H1 (cell line): ENCODE data around the gene ELFN2. TPM values are rescaled to one million over a fixed set of nuclear protein-coding genes. Genes with fewer than 3 reads are reported as not detected.

Source experiments
- EGR1 ChIP-seq: IDR thresholded peaks from 2 replicates; pipeline ENCODE4 v1.6.1; 2011; ENCODE audit warnings: low read depth, low read length, borderline replicate concordance
- EP300 ChIP-seq, 2 experiments: IDR thresholded peaks; 1 replicate in 1 of 2; 2 replicates in 1 of 2; pipeline ENCODE4 v1.6.1; 2011 to 2012; ENCODE audit warnings: low read depth in 2 of 2, low read length in 2 of 2, mild to moderate bottlenecking in 2 of 2, borderline replicate concordance in 1 of 2, inconsistent platforms in 1 of 2, moderate library complexity in 1 of 2
- EZH2 ChIP-seq: fragments of 200-600 bp; sonication (generic); IDR thresholded peaks from 2 replicates; pipeline ENCODE4 v1.7.1; 2012; ENCODE audit warnings: low read depth, mild to moderate bottlenecking, moderate library complexity, low read length, inconsistent platforms; ENCODE audit not compliant: severe bottlenecking
- GABPA ChIP-seq: IDR thresholded peaks from 2 replicates; pipeline ENCODE4 v1.6.1; 2011; ENCODE audit warnings: mild to moderate bottlenecking, low read length, moderate library complexity, borderline replicate concordance; ENCODE audit not compliant: insufficient read depth
- HDAC6 ChIP-seq: IDR thresholded peaks from one replicate; pipeline ENCODE4 v1.7.1; 2012; ENCODE audit warnings: low read depth, mild to moderate bottlenecking, inconsistent platforms, low read length, moderate library complexity
- KDM4A ChIP-seq: IDR thresholded peaks from one replicate; pipeline ENCODE4 v1.7.1; 2012; ENCODE audit warnings: low read depth, mild to moderate bottlenecking, moderate library complexity, low read length, inconsistent platforms; ENCODE audit not compliant: severe bottlenecking
- NRF1 ChIP-seq: IDR thresholded peaks from 2 replicates; pipeline ENCODE4 v1.6.1; 2011; ENCODE audit warnings: mild to moderate bottlenecking, low read depth, low read length, improper control_type of control experiment
- RBBP5 ChIP-seq: IDR thresholded peaks from 2 replicates; pipeline ENCODE4 v1.7.1; 2012; ENCODE audit warnings: low read depth, mild to moderate bottlenecking, inconsistent platforms, low read length, moderate library complexity, borderline replicate concordance
- RNF2 ChIP-seq: fragments of 200-900, 300-1000 bp; sonication (generic); IDR thresholded peaks from 2 replicates; pipeline ENCODE4 v1.7.1; 2016; ENCODE audit warnings: borderline replicate concordance, low read depth, mild to moderate bottlenecking, antibody characterized with exemption, low read length; ENCODE audit not compliant: poor library complexity, severe bottlenecking; ENCODE audit errors: missing control alignments
- SAP30 ChIP-seq: fragments of 300-600 bp; sonication (generic); IDR thresholded peaks from 2 replicates; pipeline ENCODE4 v1.7.1; 2012; ENCODE audit warnings: low read length, moderate library complexity, mild to moderate bottlenecking, inconsistent platforms; ENCODE audit not compliant: insufficient read depth, insufficient replicate concordance
- SIX5 ChIP-seq: IDR thresholded peaks from 2 replicates; pipeline ENCODE4 v1.6.1; 2011; ENCODE audit warnings: mild to moderate bottlenecking, low read depth, low read length
- SP1 ChIP-seq: IDR thresholded peaks from 2 replicates; pipeline ENCODE4 v1.6.1; 2011; ENCODE audit warnings: low read depth, low read length
- SP2 ChIP-seq: IDR thresholded peaks from 2 replicates; pipeline ENCODE4 v1.6.1; 2012; ENCODE audit warnings: mild to moderate bottlenecking, low read length, inconsistent platforms
- SP4 ChIP-seq: IDR thresholded peaks from 2 replicates; pipeline ENCODE4 v1.6.1; 2012; ENCODE audit warnings: low read length, inconsistent platforms
- SRF ChIP-seq: IDR thresholded peaks from 2 replicates; pipeline ENCODE4 v1.6.1; 2011; ENCODE audit warnings: mild to moderate bottlenecking, low read depth, low read length, moderate library complexity
- SUZ12 ChIP-seq: fragments of 200-600 bp; sonication (generic); IDR thresholded peaks from 2 replicates; pipeline ENCODE4 v1.6.1; 2012; ENCODE audit warnings: mild to moderate bottlenecking, inconsistent platforms, low read length, moderate library complexity, mixed read lengths
- TAF1 ChIP-seq: IDR thresholded peaks from 2 replicates; pipeline ENCODE4 v1.6.1; 2011; ENCODE audit warnings: mild to moderate bottlenecking, low read depth, low read length
- polyA plus RNA-seq, 7 experiments: library from polyadenylated mRNA; depleted of rRNA in 3 of 7; stranded (reverse) in 5 of 7; unstranded in 2 of 7; fragments of >200 nt in 5 of 7; fragments of 200-250 nt in 2 of 7; gene quantifications; 1 replicate in 5 of 7; 2 replicates in 1 of 7; 4 replicates in 1 of 7; pipeline versions ENCODE4 v1.2.1 to v1.2.3, GENCODE V29; 2011 to 2013; ENCODE audit warnings: missing spikeins in 2 of 7, mixed read lengths in 2 of 7
- total RNA-seq: library from RNA; stranded (reverse); fragmentation: NEBNext Ultra II Directional; extraction: Animal tissue kit (Norgen Biotek cat#: 25700); gene quantifications from 2 replicates; pipeline ENCODE4 v1.2.1, GENCODE V29; 2021

The ELFN2 gene
- total and polyA plus RNA-seq, 2 of the 8 experiments (the other 6 are each of a cell fraction or from before 2014, with no cell fraction given): 0.63 to 0.88 TPM

DNA sequence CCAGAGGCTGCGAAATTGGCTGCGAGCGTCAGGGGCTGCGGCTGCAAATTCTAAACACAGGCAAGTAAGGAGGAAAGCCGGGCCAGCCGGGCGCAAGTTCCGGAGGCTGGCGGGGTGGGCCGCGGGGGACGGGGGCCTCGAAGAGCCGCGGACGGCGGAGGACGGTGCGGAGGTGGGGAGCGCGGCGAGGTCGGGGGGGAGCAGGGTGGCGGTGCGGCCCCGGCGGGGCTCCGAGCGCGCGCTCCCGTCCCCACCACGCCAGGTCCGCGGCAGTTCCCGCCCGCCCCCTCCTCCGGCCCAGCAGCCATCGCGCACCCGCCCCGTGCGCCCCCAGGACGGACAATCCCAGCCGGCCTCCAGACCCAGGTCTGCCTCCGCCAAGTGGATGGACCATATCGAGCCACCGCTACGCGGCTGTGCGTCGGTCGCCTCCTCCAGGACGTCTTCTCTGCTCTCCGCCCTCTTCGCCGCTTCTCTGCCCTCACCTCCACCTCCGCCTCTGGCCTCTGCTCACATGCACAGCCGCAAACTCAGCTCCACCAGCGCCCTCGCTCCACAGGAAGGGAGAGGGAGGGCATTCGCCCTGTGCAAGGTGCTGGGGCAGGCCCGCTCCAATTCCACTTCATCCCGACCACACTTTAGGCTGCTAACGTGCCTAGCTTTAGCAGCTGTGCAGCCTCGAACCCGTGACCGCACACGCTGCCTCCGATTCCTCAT lies 7.2 kb downstream of the ELFN2 start (continued):
- TF ChIP-seq SUZ12 (peak; percentile 24), RBBP5 (no peak), KDM4A (no peak), EP300 (IDR thresholded peaks at IDR 0.05; ENCODE audit: borderline replicate concordance in 1 of 2, low read depth in 2 of 2, low read length in 2 of 2) (no peak), SP4 (no peak), SRF (no peak), EGR1 (no peak), NRF1 (no peak), GABPA (0 out of 2 replicates have a peak, but pooled peaks have one; percentile 43), RNF2 (no peak), EZH2 (peak; percentile 31), SAP30 (no peak), TAF1 (no peak), SIX5 (no peak), SP2 (no peak), HDAC6 (no peak), SP1 (no peak)
